Dermis microvascular lymphatic vessel endothelial cell (primary cell): ENCODE data around the gene WNT7A. TPM values are rescaled to one million over a fixed set of nuclear protein-coding genes. Genes with fewer than 3 reads are reported as not detected.

Experiments
- DNase-seq, 2 donors: peaks; one replicate each; pipeline versions ENCODE4 v3.0.0 to v3.0.0-alpha.2; 2010; ENCODE audit warnings: low read depth in 2 of 2
- total RNA-seq: library from RNA; depleted of rRNA; stranded (reverse); fragments of >200 nt; gene quantifications from 2 replicates; pipeline ENCODE4 v1.2.1, GENCODE V29; 2014

Gene WNT7A
- total RNA-seq, 1 donor from 2014 or later = not detected

DNA sequence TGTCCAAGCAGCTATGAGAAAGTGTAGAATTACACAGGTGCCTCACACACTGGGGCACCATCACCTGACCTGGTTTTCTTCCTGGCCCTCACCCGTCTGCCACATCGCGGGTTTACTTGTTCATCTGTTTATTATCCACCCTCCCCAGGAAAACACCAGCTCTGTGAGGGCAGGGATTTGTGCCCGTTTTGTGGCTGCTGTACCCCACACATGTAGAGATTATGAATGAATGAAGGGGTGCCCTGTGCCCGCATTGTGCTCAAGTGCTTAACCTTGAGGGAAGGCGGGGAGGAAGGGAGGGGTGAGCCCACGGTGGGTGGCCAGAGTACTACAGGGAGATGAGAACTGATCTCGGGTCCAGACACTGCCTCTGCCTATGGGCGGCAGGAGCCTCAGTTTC, 108.4 kb downstream of the WNT7A start:
- no peak for DNase-seq

GRCh38 chr3:13770170-13771169, 109.4 kb downstream of the WNT7A start:
- no peak for DNase-seq

GRCh38 chr3:13769422-13769821, 110.4 kb downstream of the WNT7A start:
- no peak for DNase-seq

DNA sequence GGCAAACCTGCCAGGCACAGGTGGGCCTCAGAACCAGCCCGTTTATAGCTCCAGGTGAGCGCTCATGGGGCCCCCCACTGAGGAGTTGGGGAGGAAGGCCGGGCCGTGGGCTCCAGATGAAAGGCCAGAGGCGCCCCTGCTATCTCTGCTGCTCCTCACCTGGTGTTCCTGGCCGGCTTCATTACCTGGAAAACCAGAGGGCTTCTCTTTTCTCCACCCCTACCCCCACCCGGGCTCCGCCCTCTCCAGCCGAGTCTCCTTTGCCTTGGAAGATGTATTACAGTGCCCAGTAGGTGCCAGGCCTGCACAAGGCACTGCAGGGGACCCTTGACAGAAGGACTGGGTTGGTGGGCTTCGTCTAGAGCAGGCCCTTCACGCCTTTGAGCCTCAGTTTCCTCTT, 111.4 kb downstream of the WNT7A start:
- no peak for DNase-seq

- no peak for DNase-seq
These were observed 112.0 kb downstream of the WNT7A start for GRCh38 chr3:13767896-13768295.

DNA sequence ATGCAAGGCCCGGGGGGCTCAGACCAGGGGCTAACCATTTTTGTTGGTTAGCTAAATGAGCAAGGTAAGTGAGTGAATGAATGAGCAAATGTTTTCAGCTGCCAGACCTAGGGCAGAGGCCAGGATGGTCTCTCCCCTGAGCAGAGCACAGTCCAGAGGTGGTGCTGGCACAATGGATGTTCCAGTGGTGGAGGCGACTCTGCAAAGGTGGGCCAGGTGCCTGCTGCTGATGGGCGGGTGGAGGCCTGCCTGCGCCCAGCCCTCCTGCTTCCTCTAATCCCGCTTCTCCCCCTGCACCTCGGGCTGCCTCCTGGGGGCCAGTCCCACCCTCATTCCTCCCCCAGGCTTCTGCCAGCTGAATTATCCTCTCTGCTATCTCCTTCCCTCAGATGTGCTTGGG, 112.8 kb downstream of the WNT7A start:
- DNase-seq = no peak

Other genes starting within 250 kb of the WNT7A start
- 11.9 and 12.9 TPM in 2 replicates for gene CHCHD4, start 244.8 kb upstream of the WNT7A start, total RNA-seq
- 59.2 and 69.3 TPM in 2 replicates for gene TMEM43, start 245.0 kb upstream of the WNT7A start, total RNA-seq